DND-41 (cell line): ENCODE measurements around the gene ITIH3.

ENCODE experiments used
- CTCF ChIP-seq: IDR thresholded peaks from 2 replicates; pipeline ENCODE4 v1.5.1; 2012; ENCODE audit warnings: borderline replicate concordance, low read length, moderate library complexity, mild to moderate bottlenecking; ENCODE audit not compliant: poor library complexity, severe bottlenecking; ENCODE audit errors: extremely low read depth
- EZH2 ChIP-seq: IDR thresholded peaks from 3 replicates; pipeline ENCODE4 v1.6.1; 2012; ENCODE audit warnings: borderline replicate concordance, low read depth, mild to moderate bottlenecking, moderate library complexity, low read length, inconsistent platforms; ENCODE audit not compliant: severe bottlenecking

DNA sequence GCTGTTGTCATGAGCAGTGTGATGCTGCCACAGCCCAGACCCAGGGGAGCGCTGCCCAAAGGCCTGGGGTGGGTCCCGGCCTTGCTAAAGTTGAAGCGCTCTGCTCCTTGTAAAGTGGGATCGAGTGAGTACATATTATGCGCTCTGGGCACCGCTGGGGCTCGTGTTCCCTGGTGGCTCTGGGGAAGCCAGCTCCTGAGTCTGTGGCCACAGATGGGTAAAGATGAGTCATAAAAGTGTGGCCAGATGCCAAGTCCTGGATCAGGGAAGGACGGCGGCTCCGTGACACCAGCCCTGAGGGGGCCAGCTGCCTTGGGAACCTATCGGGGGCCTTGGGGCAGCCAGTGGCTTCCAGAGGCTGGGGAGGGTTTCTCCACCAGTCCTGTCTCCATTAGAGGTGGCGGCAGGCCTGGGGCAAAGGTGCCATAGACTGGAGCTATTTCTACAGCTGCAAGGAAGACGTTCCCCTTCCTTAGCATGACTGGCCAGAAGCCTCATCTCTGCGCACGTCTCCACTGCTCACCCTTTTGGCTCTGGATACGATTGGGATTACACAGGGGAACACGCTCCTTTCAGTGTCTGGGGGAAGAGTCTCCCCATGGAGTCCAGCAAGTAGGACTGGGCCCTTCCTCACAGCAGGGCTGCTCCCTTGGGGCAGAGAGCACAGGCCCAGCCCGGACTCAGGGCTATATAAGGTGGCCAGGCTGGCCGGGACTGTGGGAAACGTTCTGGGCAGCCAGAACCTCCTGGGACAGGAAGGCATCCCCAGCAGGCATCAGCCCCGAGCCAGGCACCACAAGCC lies 37.1 kb downstream of the ITIH3 start:
- TF ChIP-seq CTCF (no peak), EZH2 (no peak)
